IMR-90 (cell line): ENCODE measurements around the gene SLC34A3. TPM values are rescaled to one million over a fixed set of nuclear protein-coding genes. Genes with fewer than 3 reads are reported as not detected.

Source experiments
- ATAC-seq: fragments of 200-7000 bp; cut with Tn5 transposase; 2 replicates; pipeline ENCODE4 v1.9.1; 2020; ENCODE audit warnings: low read depth, mild to moderate bottlenecking, moderate library complexity
- BruUV-seq: library from RNA; stranded (reverse); fragments of 400-500 nt; replicated peaks from 2 replicates; lab custom pipeline; 2021; lab: Mats Ljungman, UMichigan
- CTCF ChIA-PET: fragments of 300-600 bp; formaldehyde crosslinking; extraction: SDS; loops from one replicate; lab custom pipeline; 2021; ENCODE audit warnings: antibody characterized with exemption; lab: Yijun Ruan, JAX
- POLR2A ChIA-PET: fragments of 300-600 bp; sonication (Branson Sonifier 250); formaldehyde crosslinking; loops from one replicate; lab custom pipeline; 2022; ENCODE audit warnings: antibody characterized with exemption; ENCODE audit not compliant: unreplicated experiment; lab: Charles Lee
- DNase-seq: peaks from one replicate; pipeline ENCODE4 v3.0.0; 2013
- H2AFZ ChIP-seq: replicated peaks from 2 replicates; pipeline ENCODE3; 2013; ENCODE audit warnings: low read length, mild to moderate bottlenecking; ENCODE audit not compliant: poor library complexity
- H2AK5ac ChIP-seq: 2 replicates; pipeline ENCODE4 v1.6.1; 2013; ENCODE audit warnings: low read depth, low read length, inconsistent platforms
- H2AK9ac ChIP-seq: replicated peaks from 2 replicates; pipeline ENCODE3; 2013; ENCODE audit warnings: mild to moderate bottlenecking, low read depth, low read length, moderate library complexity; ENCODE audit not compliant: poor library complexity
- H2BK120ac ChIP-seq: 2 replicates; pipeline ENCODE4 v1.6.1; 2013; ENCODE audit warnings: low read depth, low read length, inconsistent platforms
- H2BK15ac ChIP-seq: 3 replicates; pipeline ENCODE4 v1.6.1; 2013; ENCODE audit warnings: low read depth, low read length, inconsistent platforms
- H2BK20ac ChIP-seq: 2 replicates; pipeline ENCODE4 v1.6.1; 2013; ENCODE audit warnings: low read depth, mild to moderate bottlenecking, inconsistent platforms, low read length, moderate library complexity
- H2BK5ac ChIP-seq: 2 replicates; pipeline ENCODE4 v1.6.1; 2013; ENCODE audit warnings: mild to moderate bottlenecking, low read depth, low read length, inconsistent platforms; ENCODE audit not compliant: poor library complexity, severe bottlenecking
- H3K14ac ChIP-seq: replicated peaks from 2 replicates; pipeline ENCODE4 v1.6.1; 2013; ENCODE audit warnings: low read depth, low read length, inconsistent platforms
- H3K18ac ChIP-seq: 2 replicates; pipeline ENCODE4 v1.6.1; 2013; ENCODE audit warnings: low read depth, low read length, control low read depth
- H3K23ac ChIP-seq: 2 replicates; pipeline ENCODE4 v1.6.1; 2013; ENCODE audit warnings: low read depth, low read length, inconsistent platforms
- H3K27ac ChIP-seq: 2 replicates; pipeline ENCODE4 v1.5.1; 2013; ENCODE audit warnings: mild to moderate bottlenecking, control low read depth, low read length; ENCODE audit not compliant: insufficient read depth
- H3K27me3 ChIP-seq: 2 replicates; pipeline ENCODE4 v1.6.1; 2013; ENCODE audit warnings: low read length; ENCODE audit not compliant: control insufficient read depth, insufficient read depth
- H3K36me3 ChIP-seq: 2 replicates; pipeline ENCODE4 v1.6.1; 2013; ENCODE audit warnings: low read length, mixed read lengths; ENCODE audit not compliant: control insufficient read depth, insufficient read depth
- H3K4ac ChIP-seq: 2 replicates; pipeline ENCODE4 v1.6.1; 2013; ENCODE audit warnings: low read depth, low read length, inconsistent platforms
- H3K4me1 ChIP-seq: 2 replicates; pipeline ENCODE4 v1.6.1; 2013; ENCODE audit warnings: low read length, mixed read lengths; ENCODE audit not compliant: control insufficient read depth, insufficient read depth
- H3K4me2 ChIP-seq: 2 replicates; pipeline ENCODE4 v1.6.1; 2013; ENCODE audit warnings: low read depth, mild to moderate bottlenecking, control low read depth, low read length, moderate library complexity
- H3K4me3 ChIP-seq: 2 replicates; pipeline ENCODE4 v1.5.1; 2013; ENCODE audit warnings: low read depth, mild to moderate bottlenecking, control low read depth, low read length, moderate library complexity; ENCODE audit not compliant: insufficient read depth
- H3K56ac ChIP-seq: 2 replicates; pipeline ENCODE4 v1.6.1; 2013; ENCODE audit warnings: low read length, inconsistent platforms; ENCODE audit not compliant: insufficient read depth; ENCODE audit errors: extremely low read depth
- H3K79me1 ChIP-seq, 2 experiments: 2 replicates each; pipeline ENCODE4 v1.6.1; 2013; ENCODE audit warnings: low read length in 2 of 2, inconsistent platforms in 1 of 2, low read depth in 1 of 2
- H3K9ac ChIP-seq: 2 replicates; pipeline ENCODE4 v1.6.1; 2013; ENCODE audit warnings: low read depth, low read length, control low read depth
- H3K9me1 ChIP-seq: 2 replicates; pipeline ENCODE4 v1.6.1; 2013; ENCODE audit warnings: low read length, inconsistent platforms; ENCODE audit not compliant: insufficient read depth
- H3K9me3 ChIP-seq: 2 replicates; pipeline ENCODE4 v1.6.1; 2013; ENCODE audit warnings: low read length; ENCODE audit not compliant: control insufficient read depth, insufficient read depth
- H4K20me1 ChIP-seq: 2 replicates; pipeline ENCODE4 v1.6.1; 2013; ENCODE audit warnings: low read length, inconsistent platforms; ENCODE audit not compliant: insufficient read depth
- H4K5ac ChIP-seq: 2 replicates; pipeline ENCODE4 v1.6.1; 2013; ENCODE audit warnings: mild to moderate bottlenecking, low read depth, low read length, control low read depth
- H4K8ac ChIP-seq, 2 experiments: 2 replicates each; pipeline ENCODE4 v1.6.1; 2013; ENCODE audit warnings: low read depth in 2 of 2, low read length in 2 of 2, control low read depth in 1 of 2, inconsistent platforms in 1 of 2
- H4K91ac ChIP-seq: 2 replicates; pipeline ENCODE4 v1.6.1; 2013; ENCODE audit warnings: low read depth, low read length, inconsistent platforms; ENCODE audit not compliant: insufficient read depth
- CEBPB ChIP-seq: IDR thresholded peaks from 2 replicates; pipeline ENCODE4 v1.6.1; 2012; ENCODE audit warnings: low read depth, low read length, improper control_type of control experiment
- CHD1 ChIP-seq: IDR thresholded peaks from 2 replicates; pipeline ENCODE4 v1.6.1; 2012; ENCODE audit warnings: low read depth, low read length, improper control_type of control experiment
- CTCF ChIP-seq: conservative IDR thresholded peaks from 2 replicates; pipeline ENCODE4 v1.5.1; 2012; ENCODE audit warnings: mild to moderate bottlenecking, low read depth, low read length, improper control_type of control experiment
- MAFK ChIP-seq: IDR thresholded peaks from 2 replicates; pipeline ENCODE4 v1.6.1; 2012; ENCODE audit warnings: low read depth, low read length, improper control_type of control experiment
- MAZ ChIP-seq: IDR thresholded peaks from 2 replicates; pipeline ENCODE4 v1.6.1; 2012; ENCODE audit warnings: low read depth, mild to moderate bottlenecking, low read length, improper control_type of control experiment, moderate library complexity, borderline replicate concordance
- MXI1 ChIP-seq: IDR thresholded peaks from 2 replicates; pipeline ENCODE4 v1.6.1; 2012; ENCODE audit warnings: low read depth, mild to moderate bottlenecking, low read length, moderate library complexity, borderline replicate concordance
- POLR2A ChIP-seq: IDR thresholded peaks from 2 replicates; pipeline ENCODE4 v1.6.1; 2012; ENCODE audit warnings: mild to moderate bottlenecking, low read depth, low read length
- RAD21 ChIP-seq: IDR thresholded peaks from 2 replicates; pipeline ENCODE4 v1.6.1; 2012; ENCODE audit warnings: low read length, improper control_type of control experiment
- RCOR1 ChIP-seq: IDR thresholded peaks from 2 replicates; pipeline ENCODE4 v1.6.1; 2012; ENCODE audit warnings: mild to moderate bottlenecking, low read length, improper control_type of control experiment; ENCODE audit not compliant: insufficient replicate concordance
- RFX5 ChIP-seq: IDR thresholded peaks from 2 replicates; pipeline ENCODE4 v1.8.0; 2012; ENCODE audit warnings: low read depth, mild to moderate bottlenecking, low read length, moderate library complexity
- WGBS, 2 experiments: methylation state at CpG; one replicate each; pipeline versions ENCODE4 v1.1.5 to v1.1.7; 2013; ENCODE audit warnings: missing lambda C conversion rate in 2 of 2; ENCODE audit not compliant: insufficient read length in 1 of 2; ENCODE audit errors: extremely low coverage in 2 of 2; 5-methylcytosine and 5-hydroxymethylcytosine counted together
- dilution Hi-C: fragments of 300-500 bp; cut with HindIII; formaldehyde crosslinking; loops from one replicate; pipeline ENCODE4 v1.14.3; 2018; ENCODE audit warnings: low sequenced_read_pairs; ENCODE audit not compliant: unreplicated experiment
- in situ Hi-C: fragments of 300-500 bp; cut with MboI; formaldehyde crosslinking; loops from 3 replicates; pipeline ENCODE4 v1.14.3; 2019; ENCODE audit warnings: low sequenced_read_pairs, inconsistent platforms, mixed read lengths
- intact Hi-C: fragments of 100-400 bp; cut with micrococcal nuclease; formaldehyde crosslinking; loops from 2 replicates; pipeline ENCODE4 v1.10.0; 2022
- polyA plus RNA-seq, 3 experiments: library from polyadenylated mRNA; depleted of rRNA; stranded (reverse); fragments of >200 nt; gene quantifications; 2 replicates each; pipeline ENCODE4 v1.2.3, GENCODE V29; 2012; ENCODE audit warnings: low replicate concordance in 1 of 3
- total RNA-seq: library from RNA; depleted of rRNA; stranded (reverse); fragments of >200 nt; gene quantifications from 2 replicates; pipeline ENCODE4 v1.2.3, GENCODE V29; 2012
- TF ChIP-seq, protein P1 (sequence below): fragments of 150-350 bp; IDR thresholded peaks from 2 replicates; pipeline ENCODE4 v1.6.1; 2017; ENCODE audit warnings: mild to moderate bottlenecking, antibody characterized with exemption, low read length, low read depth

Gene SLC34A3
- total and polyA plus RNA-seq, 2 of the 4 experiments (the other 2 are of a cell fraction), result not detected

GRCh38 chr9:137205126-137206069, 25.3 kb upstream of the SLC34A3 start, which contains the start of the genes NDOR1 and TMEM203:
Gene NDOR1, plus strand, starts transcription at chr9:137205700. Its CDS starts 78 bp downstream, at chr9:137205778.
Gene TMEM203, minus strand, starts transcription at chr9:137205648. Its CDS starts 234 bp downstream, at chr9:137205414.
- Histone ChIP-seq H3K23ac (peak within 1 kb of the TSS; percentile 98), H4K5ac (peak within 1 kb of the TSS; percentile 76), H4K8ac (peak within 1 kb of the TSS; percentile 94 to 98), H2AK5ac (peak within 1 kb of the TSS; percentile 90), H2AK9ac (peak within 1 kb of the TSS; percentile 97), H3K9ac (peak within 1 kb of the TSS; percentile 89), H3K18ac (no peak within 1 kb of the TSS), H4K91ac (peak within 1 kb of the TSS; percentile 75), H3K4me1 (peaks cover 10% of the 10 kb centered on the region), H3K4ac (peak within 1 kb of the TSS; percentile 89), H3K4me3 (peak within 1 kb of the TSS; percentile 93), H3K56ac (peak within 1 kb of the TSS; percentile 71), H4K20me1 (peaks cover 9% of the 10 kb centered on the region), H2BK5ac (peak within 1 kb of the TSS; percentile 41), H2AFZ (peak within 1 kb of the TSS; percentile 97), H3K9me3 (no peaks in the 10 kb centered on the region), H2BK20ac (no peak within 1 kb of the TSS), H2BK15ac (no peak within 1 kb of the TSS), H2BK120ac (no peak within 1 kb of the TSS), H3K27me3 (no peaks in the 10 kb centered on the region), H3K79me1 (peaks cover 45 to 63% of the 10 kb centered on the region in 2 experiments), H3K27ac (peak within 1 kb of the TSS; percentile 85), H3K4me2 (peak within 1 kb of the TSS; percentile 99), H3K36me3 (peaks cover 8% of the 10 kb centered on the region), H3K14ac (peak within 1 kb of the TSS; percentile 66), H3K9me1 (0 out of 2 replicates have a peak, but pooled peaks cover 2% of the 10 kb centered on the region)
- DNase-seq (peak; percentile 77), ATAC-seq (peak; percentile 53)
- CTCF ChIA-PET, result no interaction called here
- no TSS peak for BruUV-seq
- intact Hi-C loops, result no loop called here
- dilution Hi-C loops, result no loop called here
- WGBS, 2 experiments, result 0% methylated on average over 37 of the region's 98 CpGs; no CpG with 5 or more reads in 1 of the 2 experiments
- TF ChIP-seq POLR2A (peak; percentile 77), MXI1 (peak; percentile 85; the same call in 1 of the 2 replicates), RAD21 (no peak; the same call in 1 of the 2 replicates), MAFK (no peak), RFX5 (no peak), CHD1 (no peak), CEBPB (no peak), MAZ (peak; percentile 91; the same call in 1 of the 2 replicates), CTCF (no peak), RCOR1 (no peak)
- TF ChIP-seq, protein P1, sequence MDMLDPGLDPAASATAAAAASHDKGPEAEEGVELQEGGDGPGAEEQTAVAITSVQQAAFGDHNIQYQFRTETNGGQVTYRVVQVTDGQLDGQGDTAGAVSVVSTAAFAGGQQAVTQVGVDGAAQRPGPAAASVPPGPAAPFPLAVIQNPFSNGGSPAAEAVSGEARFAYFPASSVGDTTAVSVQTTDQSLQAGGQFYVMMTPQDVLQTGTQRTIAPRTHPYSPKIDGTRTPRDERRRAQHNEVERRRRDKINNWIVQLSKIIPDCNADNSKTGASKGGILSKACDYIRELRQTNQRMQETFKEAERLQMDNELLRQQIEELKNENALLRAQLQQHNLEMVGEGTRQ, result no peak
- POLR2A ChIA-PET, result interaction anchor here (0.6 kb wide), 1 partner anchor 76 kb away, joined by 4 read pairs; no protein-coding TSS in a partner anchor
- in situ Hi-C loops, result no loop called here
